Measurements from ENCODE around the gene IGSF6.
A peak's percentile ranks its signal among the peaks of the same experiment; 100 is the strongest.
"Not testable (repeated sequence)": the region's sequence is repeated elsewhere in the genome, so short reads cannot be mapped to it uniquely, and the experiment has no call there.

IGSF6 gene

DNA sequence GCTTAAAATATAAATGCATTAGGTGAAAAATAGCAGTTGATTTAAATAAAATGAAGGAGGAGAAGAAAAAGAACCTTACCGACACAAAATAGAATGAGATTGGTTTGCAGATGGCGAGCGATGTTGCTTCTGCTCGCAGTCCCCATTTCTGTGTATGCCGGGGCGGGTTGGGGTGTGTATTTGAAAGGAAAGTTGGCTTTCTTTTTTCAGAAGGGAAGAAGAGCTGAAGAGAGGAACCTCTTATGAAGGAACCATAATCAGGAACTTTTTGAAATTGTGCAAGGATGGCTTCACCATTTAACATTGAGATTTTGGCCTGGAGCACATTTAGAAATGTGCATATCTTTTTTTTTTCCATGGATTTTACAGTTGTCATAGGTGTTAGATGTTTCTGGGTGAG, at the start of gene IGSF6:
Gene IGSF6, minus strand, starts transcription at position 156 of the 400 bp plus-strand sequence. Its CDS starts 10 bp downstream, at position 146.
- H3K9me3 Mint-ChIP-seq = no peaks in the 10 kb centered on the region
- H3K27me3 Mint-ChIP-seq = no peaks in the 10 kb centered on the region
- H3K27ac Mint-ChIP-seq = peak within 1 kb of the TSS; percentile 87
- no peak within 1 kb of the TSS for H3K4me3 Mint-ChIP-seq
- peaks cover 7% of the 10 kb centered on the region for H3K36me3 Mint-ChIP-seq
- peaks cover 40% of the 10 kb centered on the region for H3K4me1 Mint-ChIP-seq

- H3K4me1 Mint-ChIP-seq = no peaks in the 10 kb centered on the region
- no peaks in the 10 kb centered on the region for H3K36me3 Mint-ChIP-seq
- no peaks in the 10 kb centered on the region for H3K27me3 Mint-ChIP-seq
- no peaks in the 10 kb centered on the region for H3K9me3 Mint-ChIP-seq
- no peak overlapping the region for H3K27ac Mint-ChIP-seq
- no peak overlapping the region for H3K4me3 Mint-ChIP-seq
These were observed 48.9 kb upstream of the IGSF6 start for GRCh38 chr16:21701271-21701670.

DNA sequence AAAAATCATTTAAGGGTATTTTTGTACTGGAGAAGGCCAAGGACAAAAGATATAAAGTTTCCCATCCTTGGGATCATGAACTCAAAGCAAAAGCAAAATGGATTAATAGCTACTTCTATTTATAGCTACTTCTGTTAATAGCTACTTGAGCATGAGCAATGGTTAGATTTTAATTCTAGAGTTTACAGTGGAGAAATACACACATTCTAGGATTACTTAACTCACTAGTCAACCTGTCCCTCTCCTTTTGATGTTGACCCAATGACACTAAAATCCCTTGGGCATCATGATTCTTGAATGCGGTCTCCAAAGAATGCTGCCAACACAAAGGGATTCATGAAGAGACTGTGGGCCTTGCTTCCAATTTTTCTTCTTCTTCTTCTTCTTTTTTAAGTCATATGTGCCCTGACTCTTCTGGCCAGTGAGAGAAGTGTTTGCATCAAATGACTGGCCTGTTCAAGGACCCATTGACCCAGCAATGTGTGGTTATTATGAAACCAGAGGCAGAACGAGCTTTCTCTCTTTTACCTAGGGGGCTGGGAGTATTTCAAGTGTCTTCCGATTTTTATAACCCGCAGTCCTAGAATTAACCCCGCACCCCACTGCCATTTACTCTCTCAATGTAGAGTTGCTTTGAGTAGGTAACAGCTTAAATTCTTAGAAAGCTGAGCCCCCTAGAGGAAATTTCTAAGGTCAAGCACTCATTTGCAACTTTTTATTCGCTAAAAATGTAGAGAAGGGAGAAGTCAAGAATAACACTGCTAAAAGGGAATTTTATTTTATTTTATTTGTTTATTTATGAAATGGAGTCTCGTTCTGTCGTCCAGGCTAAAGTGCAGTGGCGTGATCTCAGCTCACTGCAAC, 46.0 kb upstream of the IGSF6 start:
- no peaks in the 10 kb centered on the region for H3K4me1 Mint-ChIP-seq
- no peak overlapping the region for H3K27ac Mint-ChIP-seq
- no peaks in the 10 kb centered on the region for H3K36me3 Mint-ChIP-seq
- no peaks in the 10 kb centered on the region for H3K9me3 Mint-ChIP-seq
- H3K4me3 Mint-ChIP-seq = no peak overlapping the region
- no peaks in the 10 kb centered on the region for H3K27me3 Mint-ChIP-seq

GRCh38 chr16:21697032-21697431, 44.6 kb upstream of the IGSF6 start:
- H3K4me1 Mint-ChIP-seq = no peaks in the 10 kb centered on the region

DNA sequence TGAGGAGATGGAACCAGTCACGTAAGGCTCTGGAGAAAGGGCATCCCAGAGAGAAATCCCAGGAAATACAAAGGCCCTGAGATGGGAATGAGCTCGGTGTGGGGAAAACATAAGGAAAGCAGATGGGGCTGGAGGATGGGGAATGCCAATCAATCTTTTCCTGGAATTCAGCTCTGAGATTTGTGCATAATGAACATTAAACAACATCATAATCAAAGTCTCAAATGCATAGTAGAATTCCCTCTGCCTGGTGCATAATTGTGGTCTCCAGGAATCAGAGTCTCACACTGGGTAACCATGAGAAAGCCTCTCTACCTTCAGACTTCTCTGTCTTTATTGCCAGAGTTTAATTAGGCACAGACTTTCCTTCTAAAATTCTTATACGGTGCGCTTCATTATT, 42.2 kb upstream of the IGSF6 start:
- Mint-ChIP-seq H3K36me3 (no peaks in the 10 kb centered on the region), H3K4me3 (no peak overlapping the region), H3K4me1 (no peaks in the 10 kb centered on the region), H3K27ac (no peak overlapping the region), H3K27me3 (no peaks in the 10 kb centered on the region), H3K9me3 (no peaks in the 10 kb centered on the region)

More at GRCh38 chr16:21697032-21697431, 44.6 kb upstream of the IGSF6 start:
- no peaks in the 10 kb centered on the region for H3K27me3 Mint-ChIP-seq
- H3K4me3 Mint-ChIP-seq = no peak overlapping the region
- no peaks in the 10 kb centered on the region for H3K36me3 Mint-ChIP-seq
- H3K27ac Mint-ChIP-seq = no peak overlapping the region
- H3K9me3 Mint-ChIP-seq = no peaks in the 10 kb centered on the region

DNA sequence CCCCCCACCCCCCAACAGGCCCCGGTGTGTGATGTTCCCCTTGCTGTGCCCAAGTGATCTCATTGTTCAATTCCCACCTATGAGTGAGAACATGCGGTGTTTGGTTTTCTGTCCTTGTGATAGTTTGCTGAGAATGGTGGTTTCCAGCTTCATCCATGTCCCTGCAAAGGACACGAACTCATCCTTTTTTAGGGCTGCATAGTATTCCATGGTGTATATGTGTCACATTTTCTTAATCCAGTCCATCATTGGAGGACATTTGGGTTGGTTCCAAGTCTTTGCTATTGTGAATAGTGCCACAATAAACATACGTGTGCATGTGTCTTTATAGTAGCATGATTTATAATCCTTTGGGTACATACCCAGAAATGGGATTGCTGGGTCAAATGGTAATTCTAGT, 38.6 kb upstream of the IGSF6 start:
- not testable (repeated sequence) for H3K36me3 Mint-ChIP-seq, H3K4me3 Mint-ChIP-seq, H3K9me3 Mint-ChIP-seq, H3K4me1 Mint-ChIP-seq, H3K27ac Mint-ChIP-seq, H3K27me3 Mint-ChIP-seq

DNA sequence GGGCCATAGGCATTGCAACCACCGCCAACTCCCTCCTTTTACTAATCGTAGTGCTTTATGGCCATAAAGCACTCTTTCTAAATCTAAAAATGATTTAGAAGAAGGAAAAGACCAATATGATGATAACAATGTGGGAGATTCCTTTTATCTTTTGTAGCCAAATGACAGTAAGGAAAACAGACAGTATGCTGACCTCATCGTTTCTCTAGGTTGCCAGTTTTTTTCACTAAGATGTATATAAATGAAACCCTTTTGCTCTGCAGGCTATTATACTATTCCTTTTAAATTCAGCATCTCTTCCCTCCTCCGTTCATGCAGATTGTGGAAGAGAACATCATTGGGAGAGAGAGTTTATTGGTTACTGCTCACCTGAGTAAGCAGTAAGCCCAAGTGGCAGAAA, 36.7 kb upstream of the IGSF6 start:
- Mint-ChIP-seq H3K36me3 (no peaks in the 10 kb centered on the region), H3K9me3 (no peaks in the 10 kb centered on the region), H3K4me3 (no peak overlapping the region), H3K27ac (no peak overlapping the region), H3K27me3 (no peaks in the 10 kb centered on the region), H3K4me1 (no peaks in the 10 kb centered on the region)

DNA sequence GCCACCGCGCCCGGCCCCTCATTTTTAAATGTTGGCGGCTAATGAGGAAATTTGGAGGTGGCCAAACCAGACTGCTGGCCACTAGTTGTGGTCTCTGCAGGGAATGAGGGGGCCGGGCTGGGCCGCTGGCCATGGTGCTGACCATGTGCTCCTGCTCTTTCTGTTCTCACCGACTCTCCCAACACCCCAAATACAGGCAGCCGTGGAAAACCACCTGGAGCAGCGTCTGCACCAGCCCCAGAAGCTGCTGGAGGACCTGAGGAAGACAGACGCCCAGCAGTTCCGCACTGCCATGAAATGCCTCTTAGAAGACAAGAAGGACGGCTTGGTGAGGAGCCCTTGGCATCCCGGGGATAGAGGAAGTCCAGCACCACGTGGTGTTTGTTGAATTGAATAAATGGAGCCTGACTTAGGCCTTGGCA, 32.6 kb upstream of the IGSF6 start:
- no peaks in the 10 kb centered on the region for H3K4me1 Mint-ChIP-seq

GRCh38 chr16:21684199-21684598, 31.8 kb upstream of the IGSF6 start:
- H3K27ac Mint-ChIP-seq = no peak overlapping the region
- H3K27me3 Mint-ChIP-seq = peaks cover 6% of the 10 kb centered on the region
- no peaks in the 10 kb centered on the region for H3K9me3 Mint-ChIP-seq
- H3K36me3 Mint-ChIP-seq = no peaks in the 10 kb centered on the region
- no peaks in the 10 kb centered on the region for H3K4me1 Mint-ChIP-seq
- H3K4me3 Mint-ChIP-seq = no peak overlapping the region

More for the DNA sequence above, 32.6 kb upstream of the IGSF6 start:
- Mint-ChIP-seq H3K36me3 (no peaks in the 10 kb centered on the region), H3K9me3 (no peaks in the 10 kb centered on the region), H3K27ac (no peak overlapping the region), H3K4me3 (no peak overlapping the region), H3K27me3 (peaks cover 6% of the 10 kb centered on the region)

GRCh38 chr16:21683184-21683583, 30.8 kb upstream of the IGSF6 start:
- Mint-ChIP-seq H3K4me1 (no peaks in the 10 kb centered on the region), H3K4me3 (no peak overlapping the region), H3K36me3 (no peaks in the 10 kb centered on the region), H3K27ac (no peak overlapping the region), H3K9me3 (no peaks in the 10 kb centered on the region), H3K27me3 (peaks cover 6% of the 10 kb centered on the region)

GRCh38 chr16:21680714-21681113, 28.3 kb upstream of the IGSF6 start:
- H3K4me1 Mint-ChIP-seq, H3K36me3 Mint-ChIP-seq, H3K4me3 Mint-ChIP-seq, H3K27me3 Mint-ChIP-seq, H3K27ac Mint-ChIP-seq, H3K9me3 Mint-ChIP-seq: not testable (repeated sequence)

DNA sequence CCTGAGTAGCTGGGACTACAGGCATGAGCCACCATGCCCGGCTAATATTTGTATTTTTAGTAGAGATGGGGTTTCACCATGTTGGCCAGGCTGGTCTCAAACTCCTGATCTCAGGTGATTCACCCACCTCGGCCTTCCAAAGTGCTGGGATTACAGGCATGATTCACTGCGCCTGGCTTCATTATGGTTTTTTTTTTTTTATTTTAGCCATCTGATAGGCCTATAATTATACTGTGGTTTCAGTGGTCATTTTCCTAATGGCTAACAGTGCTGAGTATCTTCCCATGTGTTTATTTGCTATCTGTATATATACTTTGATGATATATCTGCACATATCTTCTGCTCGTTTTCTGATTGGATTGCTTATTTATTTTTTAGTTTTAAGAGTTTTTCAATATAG, 22.0 kb upstream of the IGSF6 start:
- H3K27ac Mint-ChIP-seq, H3K4me1 Mint-ChIP-seq, H3K9me3 Mint-ChIP-seq, H3K36me3 Mint-ChIP-seq, H3K4me3 Mint-ChIP-seq, H3K27me3 Mint-ChIP-seq: not testable (repeated sequence)

DNA sequence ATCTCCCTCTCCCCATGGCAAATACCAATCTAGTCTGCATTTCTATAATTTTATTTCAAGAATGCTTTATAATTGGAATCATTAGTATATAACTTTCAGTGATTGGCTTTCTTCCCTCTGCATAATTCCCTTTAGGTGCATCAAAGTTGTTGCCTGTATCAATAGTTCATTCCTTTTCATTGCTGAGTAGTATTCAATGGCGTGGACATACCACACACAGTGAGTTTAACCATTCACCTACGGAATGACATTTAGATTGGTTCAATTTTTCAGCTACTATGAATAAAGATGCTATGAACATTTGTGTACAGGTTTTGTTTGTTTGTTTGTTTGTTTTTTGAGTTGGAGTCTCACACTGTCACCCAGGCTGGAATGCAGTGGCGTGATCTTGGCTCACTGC, 21.1 kb upstream of the IGSF6 start:
- Mint-ChIP-seq H3K9me3 (peaks cover 5% of the 10 kb centered on the region), H3K27me3 (no peaks in the 10 kb centered on the region), H3K27ac (no peak overlapping the region), H3K4me1 (no peaks in the 10 kb centered on the region), H3K36me3 (peaks cover 4% of the 10 kb centered on the region), H3K4me3 (no peak overlapping the region)

- Mint-ChIP-seq H3K4me3 (no peak overlapping the region), H3K27ac (no peak overlapping the region)
These were observed 15.2 kb upstream of the IGSF6 start for GRCh38 chr16:21667575-21667974.

DNA sequence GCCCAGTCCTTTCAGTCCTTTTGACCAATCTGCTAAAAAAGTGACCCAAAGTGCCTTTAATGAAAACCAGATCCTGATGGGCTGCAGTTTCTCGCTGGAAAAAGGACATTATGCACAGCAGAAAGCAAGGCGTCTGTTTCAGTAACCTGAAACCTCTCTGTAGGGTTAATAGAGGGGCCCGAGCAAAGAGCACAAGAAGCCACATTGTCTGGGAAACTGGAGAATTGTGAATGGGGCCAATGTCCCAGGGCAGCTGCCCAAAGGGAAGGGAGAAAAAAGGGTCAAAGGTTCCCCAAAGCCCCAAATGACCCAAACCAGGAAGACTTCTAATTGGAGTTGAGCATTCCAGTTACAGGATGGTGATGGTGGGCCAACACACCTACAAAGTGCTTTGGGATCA, 14.4 kb upstream of the IGSF6 start:
- peaks cover 5% of the 10 kb centered on the region for H3K4me1 Mint-ChIP-seq
- no peak overlapping the region for H3K4me3 Mint-ChIP-seq
- H3K27ac Mint-ChIP-seq = no peak overlapping the region
- H3K36me3 Mint-ChIP-seq = no peaks in the 10 kb centered on the region
- H3K9me3 Mint-ChIP-seq = no peaks in the 10 kb centered on the region
- H3K27me3 Mint-ChIP-seq = no peaks in the 10 kb centered on the region

More at GRCh38 chr16:21667575-21667974, 15.2 kb upstream of the IGSF6 start:
- Mint-ChIP-seq H3K27me3 (no peaks in the 10 kb centered on the region), H3K4me1 (peaks cover 4% of the 10 kb centered on the region), H3K36me3 (no peaks in the 10 kb centered on the region), H3K9me3 (no peaks in the 10 kb centered on the region)

- H3K27ac Mint-ChIP-seq = no peak overlapping the region
- peaks cover 17% of the 10 kb centered on the region for H3K4me1 Mint-ChIP-seq
- no peaks in the 10 kb centered on the region for H3K36me3 Mint-ChIP-seq
- H3K4me3 Mint-ChIP-seq = no peak overlapping the region
- H3K27me3 Mint-ChIP-seq = no peaks in the 10 kb centered on the region
- H3K9me3 Mint-ChIP-seq = no peaks in the 10 kb centered on the region
These were observed 12.5 kb upstream of the IGSF6 start for GRCh38 chr16:21664801-21665492.
